Stimulated activated CD4-positive, alpha-beta T cell treated with anti-CD3 and anti-CD28 coated beads, Interleukin-2, amount 100 ng/mL, for 24 hours (primary cell): ENCODE results near the gene KRTAP5-6.
A peak's percentile ranks its signal among the peaks of the same experiment; 100 is the strongest.
"Not testable (repeated sequence)": the region's sequence is repeated elsewhere in the genome, so short reads cannot be mapped to it uniquely, and the experiment has no call there.

Experiments
- DNase-seq, 2 donors: peaks; one replicate each; pipeline ENCODE4 v3.0.0-alpha.2; 2020

Gene KRTAP5-6

DNA sequence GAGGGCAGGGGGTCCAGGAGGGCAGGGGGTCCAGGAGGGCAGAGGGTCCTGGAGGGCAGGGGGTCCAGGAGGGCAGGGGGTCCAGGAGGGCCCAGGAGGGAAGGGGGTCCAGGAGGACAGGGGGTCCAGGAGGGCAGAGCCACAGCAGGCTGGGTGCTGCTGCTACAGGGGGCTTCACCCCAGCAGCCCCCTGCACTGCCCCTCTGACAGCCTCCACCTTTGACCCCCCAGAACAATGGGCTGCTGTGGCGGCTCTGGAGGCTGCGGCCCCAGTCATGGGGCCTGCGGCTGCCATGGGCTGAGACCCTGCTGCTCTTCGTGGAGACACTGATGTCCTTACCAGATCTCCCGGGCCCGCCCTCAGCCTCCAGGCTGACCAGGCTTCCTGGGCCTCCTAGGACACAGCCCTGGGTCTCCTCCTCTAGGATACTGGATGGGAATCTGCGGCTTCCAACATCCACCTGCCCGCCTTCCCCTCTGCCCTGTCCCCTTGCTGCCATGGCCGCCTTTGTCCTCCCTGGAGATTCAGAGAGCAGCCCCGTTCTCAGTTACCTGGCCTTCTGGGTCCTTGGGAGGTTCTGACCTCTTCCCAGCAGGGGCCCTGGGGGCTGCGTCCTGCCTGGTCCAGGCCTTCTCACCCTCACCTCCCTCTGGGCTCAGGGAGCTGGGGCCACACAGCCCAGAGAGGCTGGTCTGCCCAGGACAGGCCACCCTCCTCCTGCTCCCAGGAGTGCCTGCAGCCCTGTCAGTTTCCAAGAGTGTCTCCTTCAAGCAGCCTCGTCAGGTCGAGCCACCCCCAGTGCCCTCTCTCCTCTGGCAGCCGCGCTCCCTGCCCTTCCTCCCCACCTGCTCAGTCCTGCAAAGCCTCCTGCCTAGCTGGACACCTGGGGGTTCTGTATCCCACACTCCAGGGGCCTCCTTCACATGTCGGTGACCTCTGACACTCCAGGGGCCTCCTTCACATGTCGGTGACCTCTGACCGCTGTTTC lies 11.8 kb upstream of the KRTAP5-6 start:
- DNase-seq: not testable (repeated sequence)

- not testable (repeated sequence) for DNase-seq
Measured at GRCh38 chr11:1686220-1686619, 10.8 kb upstream of the KRTAP5-6 start.

DNA sequence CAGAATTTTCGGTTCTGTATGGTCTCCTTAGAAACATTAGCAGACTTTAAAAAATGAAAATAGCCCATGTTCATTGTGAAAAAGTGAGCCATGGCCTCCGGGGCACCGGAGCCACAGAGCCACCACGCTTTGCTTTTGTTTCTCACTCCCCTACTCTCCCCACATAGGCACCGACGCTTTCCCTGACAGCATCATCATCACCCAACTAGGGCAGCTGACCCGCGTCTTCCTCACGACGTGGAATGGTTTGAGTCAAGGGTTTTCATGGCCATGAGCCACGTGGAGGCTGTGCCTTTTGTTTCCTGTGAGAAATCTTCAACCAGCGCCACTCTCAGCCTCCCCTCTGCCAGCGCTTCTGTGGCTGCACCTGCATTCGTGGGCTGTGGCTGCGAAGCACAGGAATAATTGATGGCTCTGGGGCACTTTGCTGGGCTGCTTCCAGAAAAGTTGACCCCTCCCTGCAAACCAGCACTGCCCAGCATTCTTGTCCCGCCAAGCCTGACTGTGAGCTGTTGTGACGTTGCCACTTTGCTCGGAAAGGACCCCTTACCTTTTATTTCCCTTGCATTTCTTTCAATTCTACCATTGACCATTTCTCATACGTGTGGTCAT lies 8.6 kb upstream of the KRTAP5-6 start:
- not testable (repeated sequence) for DNase-seq

- not testable (repeated sequence) for DNase-seq
Measured at GRCh38 chr11:1689250-1690166, 7.5 kb upstream of the KRTAP5-6 start.

- no peak for DNase-seq
Measured at GRCh38 chr11:1690167-1691025, 6.6 kb upstream of the KRTAP5-6 start.

- DNase-seq: no peak
Measured at GRCh38 chr11:1691026-1691877, 5.7 kb upstream of the KRTAP5-6 start.

DNA sequence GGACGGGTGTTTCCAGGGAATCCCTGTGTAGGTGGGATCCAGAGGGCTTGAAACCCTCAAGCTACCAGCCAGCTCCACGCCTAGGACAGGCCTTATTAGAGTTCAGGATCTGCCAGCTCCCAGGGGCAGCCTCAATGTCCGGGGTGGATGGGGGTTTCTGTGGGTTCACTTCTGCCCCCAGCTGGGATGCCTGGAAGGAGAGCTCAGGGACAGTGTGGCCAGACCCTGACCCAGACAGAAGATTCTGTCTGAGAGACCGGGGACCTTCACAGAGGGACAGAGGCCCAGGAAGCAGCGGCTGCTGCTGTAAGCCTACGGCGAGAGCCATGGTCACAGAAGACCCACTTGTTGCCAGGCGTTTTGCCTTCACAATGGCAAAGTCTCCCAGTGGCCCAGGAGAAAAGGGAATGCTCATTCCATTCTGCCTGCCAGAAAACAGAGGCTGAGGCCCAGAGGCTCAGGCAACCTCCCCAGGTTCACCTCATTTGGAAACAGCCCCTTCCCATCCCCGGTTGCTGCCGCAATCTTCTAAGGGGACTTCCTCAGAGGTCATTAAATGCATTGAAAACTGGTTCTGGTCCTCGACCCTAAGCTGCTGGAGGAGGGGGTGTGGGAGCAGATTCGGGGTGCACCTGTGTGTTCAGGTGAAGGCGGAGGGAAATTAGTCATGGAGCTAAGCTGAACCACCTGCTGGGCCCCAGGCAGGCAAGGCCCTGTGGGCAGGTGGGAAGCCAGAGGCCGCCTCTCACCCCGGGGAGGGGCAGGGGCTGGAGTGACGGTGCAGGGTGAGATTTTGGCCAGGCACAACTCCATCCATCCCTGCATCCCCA lies 4.9 kb upstream of the KRTAP5-6 start:
- DNase-seq: no peak

DNA sequence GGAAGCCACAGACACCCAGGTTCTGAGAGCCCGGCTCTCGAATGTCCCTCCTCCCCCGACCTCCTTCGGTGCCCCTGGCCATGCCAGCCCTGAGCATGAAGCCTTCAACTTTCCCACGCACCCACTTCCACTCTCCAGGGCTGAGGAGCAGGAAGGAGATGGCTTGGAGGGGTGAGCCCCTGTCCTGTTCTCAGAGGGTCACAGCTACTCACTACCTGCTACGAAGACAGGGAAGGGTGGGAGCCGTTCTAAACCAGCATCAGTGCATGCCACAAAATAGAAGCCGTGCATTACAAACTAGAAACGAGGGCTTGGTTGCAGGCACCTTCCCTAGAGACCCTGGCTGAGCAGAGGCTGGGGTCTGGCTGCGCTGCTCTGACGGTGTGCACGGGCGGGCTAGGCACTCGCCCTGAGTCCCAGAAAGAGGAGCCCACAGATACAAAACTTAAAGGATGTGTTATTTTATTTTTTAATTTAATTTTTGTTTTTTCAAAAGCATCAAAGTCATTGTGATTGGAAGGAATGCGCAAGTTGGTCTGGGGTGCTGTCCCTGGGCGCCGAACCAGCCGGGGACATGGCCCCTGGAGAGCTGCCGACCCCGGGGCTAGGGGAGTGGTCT lies 4.2 kb upstream of the KRTAP5-6 start:
- no peak for DNase-seq

DNA sequence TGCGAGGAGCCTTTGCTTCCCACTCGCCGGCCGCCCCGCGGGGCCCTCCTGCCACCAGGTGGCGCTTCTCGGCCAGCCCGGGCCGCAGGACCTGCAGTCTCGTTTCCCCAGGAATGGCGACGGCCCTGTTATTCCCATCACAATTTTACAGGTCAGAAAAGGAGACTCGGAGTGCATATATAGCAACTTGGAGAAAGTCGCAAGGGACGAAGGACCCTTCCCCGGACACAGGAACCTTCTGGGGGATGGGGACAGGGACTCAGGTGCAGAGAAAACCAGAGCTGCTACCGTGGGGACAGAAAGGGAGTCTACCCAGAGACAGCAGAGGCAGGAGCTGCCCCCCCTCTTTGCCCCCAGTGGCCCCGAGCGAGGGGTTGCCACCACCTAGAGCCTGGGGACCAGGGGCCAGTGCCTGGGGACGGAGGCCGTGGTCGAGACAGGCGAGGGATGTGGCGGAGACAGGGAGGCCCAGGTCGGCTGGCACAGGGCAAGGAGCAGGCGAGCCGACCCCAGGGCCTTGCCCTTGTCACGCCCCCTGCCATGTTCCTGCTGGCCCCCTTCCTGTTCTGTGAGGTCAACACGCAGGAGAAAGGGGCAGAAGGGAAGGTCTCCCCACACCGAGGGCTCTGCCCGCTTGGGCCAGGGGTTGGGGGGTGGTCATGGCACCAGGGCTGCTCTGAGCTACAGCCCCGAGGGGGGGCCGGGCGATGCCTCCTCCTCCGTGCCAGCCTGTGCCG lies 3.5 kb upstream of the KRTAP5-6 start:
- DNase-seq: peak; percentile 83 to 86

DNA sequence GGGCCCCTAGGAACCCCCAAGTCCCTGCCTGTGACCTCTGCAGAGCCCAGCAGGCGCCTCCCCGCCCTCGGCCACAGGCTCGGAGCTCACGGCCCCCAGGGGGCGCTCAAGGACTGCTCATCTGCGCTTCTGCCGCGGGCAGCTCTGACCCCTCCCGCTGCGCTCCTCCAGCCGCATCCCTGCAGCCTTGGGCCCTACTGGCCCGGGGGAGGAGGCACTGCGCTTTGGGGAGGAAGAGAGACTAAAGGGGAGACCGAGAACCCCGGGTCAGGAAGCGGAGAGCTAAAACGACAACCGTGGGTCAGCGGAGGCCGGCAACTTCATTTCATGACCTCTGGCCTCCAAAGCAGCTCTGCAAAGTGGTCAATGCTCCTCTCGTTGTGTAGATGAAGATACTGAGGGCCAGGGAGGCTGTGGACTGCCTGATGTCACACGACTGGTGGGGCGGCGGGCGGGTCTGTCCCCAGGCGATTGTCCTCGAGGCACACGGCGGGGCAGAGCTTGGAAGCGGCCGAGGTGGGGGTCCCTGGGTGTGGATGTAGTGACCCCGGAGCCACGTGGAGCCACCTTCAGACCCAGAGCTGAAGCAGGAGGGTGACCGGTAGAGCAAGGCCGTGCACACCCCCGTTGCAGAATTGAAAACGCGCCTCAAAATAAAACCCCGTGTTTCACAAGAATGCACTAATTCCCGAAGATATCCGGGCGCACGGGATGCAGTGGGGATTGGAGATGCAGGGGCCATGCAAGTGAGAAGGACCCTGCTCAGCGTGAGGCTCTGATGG lies 2.7 kb upstream of the KRTAP5-6 start:
- peak; percentile 89 to 90 for DNase-seq

DNA sequence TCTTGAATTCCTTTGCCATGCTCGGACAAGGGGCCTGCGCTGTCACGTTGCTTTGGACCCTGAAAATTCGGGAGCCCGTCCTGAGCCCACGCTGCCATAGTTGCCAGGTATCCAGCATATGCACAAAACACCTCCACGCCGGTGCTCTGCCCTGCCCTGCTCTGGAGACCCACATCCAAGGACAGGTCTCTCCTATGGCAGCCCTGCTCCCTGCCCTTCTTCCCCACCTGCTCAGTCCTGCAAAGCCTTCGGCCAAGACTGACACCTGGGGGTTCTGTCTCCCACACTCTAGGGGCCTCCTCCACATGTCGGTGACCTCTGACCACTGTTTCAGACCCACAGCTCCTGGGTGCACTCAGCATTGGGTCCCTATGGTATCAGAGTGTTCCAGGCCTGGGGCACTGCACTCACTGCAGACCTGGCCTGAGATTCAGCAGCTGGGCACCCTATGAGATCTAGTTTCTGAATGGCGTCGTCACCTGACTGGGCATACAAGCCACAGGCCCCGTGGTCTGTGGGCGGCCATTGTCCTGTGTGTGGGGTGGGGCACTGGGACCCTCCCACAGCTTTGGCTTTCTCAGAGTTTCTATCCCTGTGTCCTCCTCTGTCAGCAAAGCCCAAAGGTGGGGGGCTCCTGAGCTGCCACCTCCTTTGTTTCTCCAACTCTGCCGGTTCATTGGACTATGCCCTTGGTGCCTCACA lies 2.0 kb upstream of the KRTAP5-6 start:
- DNase-seq: no peak

DNA sequence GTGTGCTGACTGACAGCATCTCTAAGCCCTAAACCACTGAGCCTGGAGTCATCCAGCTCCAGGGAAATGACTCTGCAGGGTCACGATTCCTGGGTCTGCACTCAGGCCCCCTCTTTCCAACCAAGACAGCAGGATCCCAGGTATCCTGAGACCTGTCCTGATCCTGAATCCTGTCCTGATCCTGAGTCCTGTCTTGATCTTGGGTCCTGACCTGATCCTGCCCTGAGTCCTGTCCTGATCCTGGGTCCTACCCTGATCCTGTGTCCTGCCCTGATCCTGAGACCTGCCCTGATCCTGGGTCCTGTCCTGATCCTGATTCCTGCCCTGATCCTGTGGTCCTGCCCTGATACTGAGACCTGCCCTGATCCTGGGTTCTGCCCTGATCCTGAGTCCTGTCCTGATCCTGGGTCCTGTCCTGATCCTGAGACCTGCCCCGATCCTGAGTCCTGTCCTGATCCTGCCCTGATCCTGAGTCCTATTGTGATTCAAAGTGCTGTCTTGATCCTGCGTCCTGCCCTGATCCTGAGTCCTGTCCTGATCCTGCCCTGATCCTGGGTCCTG lies 1.4 kb upstream of the KRTAP5-6 start:
- no peak for DNase-seq

DNA sequence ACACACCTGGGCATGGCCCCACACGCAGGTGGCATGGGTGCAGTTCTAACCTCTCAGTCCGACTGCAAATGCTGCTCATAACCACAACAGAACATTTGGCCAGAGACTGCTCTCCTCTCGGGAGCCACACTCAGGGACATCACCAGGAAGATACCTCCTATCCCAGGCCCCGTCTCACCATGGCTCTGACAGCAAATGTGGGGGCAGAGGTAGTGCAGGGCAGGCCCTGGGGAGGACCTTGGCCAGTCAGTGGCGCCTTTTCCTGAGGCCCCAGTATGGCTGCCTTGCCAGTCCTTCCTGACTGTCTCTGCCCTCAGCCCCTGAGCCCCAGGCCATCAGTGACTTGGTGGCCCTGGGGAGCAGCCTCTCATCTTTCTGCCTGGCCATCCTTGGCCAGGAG lies 2.8 kb downstream of the KRTAP5-6 start:
- no peak for DNase-seq

DNA sequence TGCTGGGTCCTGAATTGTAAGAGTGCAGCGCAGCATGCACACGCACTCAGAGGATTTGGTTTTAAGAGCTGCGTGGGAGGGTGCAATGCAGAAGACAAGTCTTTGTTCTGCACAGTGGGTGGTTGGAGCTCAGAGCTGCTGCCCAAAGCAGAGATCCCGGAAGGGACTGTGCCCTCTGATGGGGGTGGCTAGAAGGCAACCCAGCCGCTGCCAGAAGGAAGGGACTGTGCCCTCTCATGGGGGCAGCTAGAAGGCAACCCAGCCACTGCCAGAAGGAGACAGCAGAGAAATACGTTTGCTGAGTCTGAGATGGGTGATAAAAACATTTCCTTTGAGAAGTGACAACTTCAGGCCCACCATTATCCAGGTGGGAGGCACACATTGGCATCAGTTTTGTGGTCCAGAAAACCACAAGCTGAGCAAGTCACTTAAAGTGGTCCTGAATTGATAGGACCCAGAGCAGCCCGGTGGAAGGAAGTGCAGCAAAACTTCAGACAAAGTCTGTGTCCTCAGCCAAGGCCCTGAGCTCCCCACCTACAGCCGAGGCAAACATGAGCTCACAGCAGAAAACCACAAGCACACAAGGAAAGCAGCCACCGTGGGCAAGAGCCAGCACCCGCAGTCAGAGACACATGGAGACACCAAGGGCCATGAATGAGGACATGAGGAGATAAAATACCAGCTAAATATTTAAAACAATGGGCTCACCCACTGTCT lies 4.3 kb downstream of the KRTAP5-6 start:
- no peak for DNase-seq

GRCh38 chr11:1702506-1702905 lies 5.5 kb downstream of the KRTAP5-6 start:
- DNase-seq: no peak

DNA sequence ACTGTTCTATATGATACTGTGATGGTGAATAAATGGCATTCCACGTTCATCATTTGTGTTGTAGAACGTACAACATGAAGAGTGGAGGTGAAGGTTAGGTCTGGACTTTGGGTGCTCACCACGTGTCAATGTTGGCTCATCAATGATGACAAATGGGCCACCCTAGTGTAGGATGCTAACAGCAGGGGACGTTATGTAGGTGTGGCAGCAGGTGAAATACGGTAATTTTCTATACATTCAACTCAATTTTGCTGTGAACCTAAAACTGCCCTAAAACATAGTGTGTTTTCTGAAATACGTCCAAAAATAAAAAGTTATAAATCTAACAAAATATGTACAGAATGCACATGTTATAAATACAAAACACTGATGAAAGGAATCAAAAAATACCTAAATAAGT lies 6.2 kb downstream of the KRTAP5-6 start:
- no peak for DNase-seq
